DMS79 (cell line): ENCODE data around the gene HNRNPL.
"Not testable (repeated sequence)": the region's sequence is repeated elsewhere in the genome, so short reads cannot be mapped to it uniquely, and the experiment has no call there.

ENCODE experiments used
- DNase-seq: peaks from one replicate; lab custom pipeline; 2025; lab: John Stamatoyannopoulos, UW

HNRNPL gene

GRCh38 chr19:38800577-38801347 lies 49.0 kb downstream of the HNRNPL start:
- DNase-seq, result no peak

GRCh38 chr19:38799104-38799503 lies 50.7 kb downstream of the HNRNPL start:
- no peak for DNase-seq

GRCh38 chr19:38797781-38798180 lies 52.0 kb downstream of the HNRNPL start:
- not testable (repeated sequence) for DNase-seq

- DNase-seq, result no peak
Observed at GRCh38 chr19:38796154-38796553, 53.6 kb downstream of the HNRNPL start.

- no peak for DNase-seq
Observed at GRCh38 chr19:38795549-38795948, 54.2 kb downstream of the HNRNPL start.

- no peak for DNase-seq
Observed at GRCh38 chr19:38793671-38794070, 56.1 kb downstream of the HNRNPL start.

- peak; percentile 53 for DNase-seq
Observed at GRCh38 chr19:38793177-38793576, 56.6 kb downstream of the HNRNPL start.

GRCh38 chr19:38792250-38793111 lies 57.3 kb downstream of the HNRNPL start:
- no peak for DNase-seq

- DNase-seq, result not testable (repeated sequence)
Observed at GRCh38 chr19:38791451-38792064, 58.2 kb downstream of the HNRNPL start.

GRCh38 chr19:38790507-38791403 lies 59.0 kb downstream of the HNRNPL start:
- DNase-seq, result not testable (repeated sequence)

- DNase-seq, result no peak
Observed at GRCh38 chr19:38788478-38789243, 61.1 kb downstream of the HNRNPL start, which contains the start of gene LGALS7B. LGALS7B (plus strand) TSS chr19:38789200; CDS start chr19:38789227, 27 bp downstream.

- DNase-seq, result no peak
Observed at GRCh38 chr19:38786572-38787265, 63.1 kb downstream of the HNRNPL start.
